Prostate gland (tissue), 2 donors: ENCODE data around the gene WRNIP1. TPM values are rescaled to one million over a fixed set of nuclear protein-coding genes. Genes with fewer than 3 reads are reported as not detected.

Experiments used
- DNase-seq: peaks from one replicate; pipeline ENCODE4 v3.0.0-alpha.2; 2019; ENCODE audit warnings: low spot score
- H3K27ac ChIP-seq, 2 donors: fragments of 200-600 bp; sonication (generic); 2 replicates each; pipeline ENCODE4 v1.5.1; 2017 to 2019
- H3K27me3 ChIP-seq: fragments of 200-600 bp; sonication (generic); replicated peaks from 2 replicates; pipeline ENCODE4 v1.5.1; 2019; ENCODE audit not compliant: insufficient read depth
- H3K36me3 ChIP-seq, 2 donors: fragments of 200-600 bp; sonication (generic); 1 replicate in 1 of 2; 2 replicates in 1 of 2; pipeline versions ENCODE4 v1.5.1 to v1.8.1; 2017 to 2019
- H3K4me1 ChIP-seq: fragments of 200-600 bp; sonication (generic); replicated peaks from 2 replicates; pipeline ENCODE4 v1.5.1; 2019
- H3K4me3 ChIP-seq, 2 donors: fragments of 200-600 bp; sonication (generic); 2 replicates each; pipeline ENCODE4 v1.5.1; 2017 to 2019
- H3K9me3 ChIP-seq: fragments of 200-600 bp; sonication (generic); 2 replicates; pipeline ENCODE4 v1.5.1; 2017
- CTCF ChIP-seq, 4 experiments: fragments of 200-600 bp in 2 of 4; fragments of 450-650 bp in 2 of 4; sonication (generic) in 2 of 4; IDR thresholded peaks; 1 replicate in 3 of 4; 2 replicates in 1 of 4; pipeline ENCODE4 v1.5.1; 2016 to 2019; ENCODE audit warnings: antibody characterized with exemption in 4 of 4, mild to moderate bottlenecking in 2 of 4, moderate library complexity in 2 of 4
- POLR2A ChIP-seq: fragments of 450-650 bp; IDR thresholded peaks from one replicate; pipeline ENCODE4 v1.6.1; 2016; ENCODE audit warnings: antibody characterized with exemption, mild to moderate bottlenecking
- POLR2AphosphoS5 ChIP-seq: sonication (generic); formaldehyde crosslinking; IDR thresholded peaks from one replicate; pipeline ENCODE4 v1.6.1; 2017; ENCODE audit warnings: antibody characterized with exemption
- WGBS: methylation state at CpG from one replicate; pipeline ENCODE4 v1.1.5; 2018; 5-methylcytosine and 5-hydroxymethylcytosine counted together
- intact Hi-C: fragments of 100-400 bp; cut with DNase I; formaldehyde crosslinking; loops from one replicate; pipeline ENCODE4 v1.14.2; 2022
- total RNA-seq, 2 donors: library from RNA; depleted of rRNA; stranded (reverse); fragments of >200 nt; gene quantifications; one replicate each; pipeline ENCODE4 v1.1.0, GENCODE V29; 2016

The WRNIP1 gene
- total RNA-seq, 2 donors from 2014 or later: 89.6 to 90.0 TPM

- DNase-seq: no peak
- Histone ChIP-seq H3K27ac (no peak overlapping the region), H3K27me3 (no peaks in the 10 kb centered on the region), H3K4me1 (no peaks in the 10 kb centered on the region), H3K9me3 (no peaks in the 10 kb centered on the region), H3K36me3 (no peaks in the 10 kb centered on the region), H3K4me3 (no peak overlapping the region)
- WGBS: 96% methylated on average over 2 of the region's 2 CpGs
- no peak for TF ChIP-seq POLR2A
- TF ChIP-seq CTCF (IDR thresholded peaks at IDR 0.05): no peak
- TF ChIP-seq POLR2AphosphoS5: no peak
- intact Hi-C loops: no loop called here
Measured at GRCh38 chr6:2829253-2829652, 64.1 kb downstream of the WRNIP1 start.

- Histone ChIP-seq H3K4me1 (no peaks in the 10 kb centered on the region), H3K9me3 (no peaks in the 10 kb centered on the region), H3K27me3 (no peaks in the 10 kb centered on the region), H3K4me3 (no peak overlapping the region), H3K36me3 (no peaks in the 10 kb centered on the region), H3K27ac (no peak overlapping the region)
- no peak for DNase-seq
- TF ChIP-seq POLR2A: no peak
- intact Hi-C loops: no loop called here
- WGBS: 81% methylated on average over 3 of the region's 3 CpGs
Measured at GRCh38 chr6:2830183-2830582, 65.0 kb downstream of the WRNIP1 start.

- no peaks in the 10 kb centered on the region for H3K36me3 ChIP-seq
- no peak for TF ChIP-seq CTCF (IDR thresholded peaks at IDR 0.05)
- no peak for TF ChIP-seq POLR2AphosphoS5
- no peak for TF ChIP-seq POLR2A
- no peaks in the 10 kb centered on the region for H3K4me1 ChIP-seq
- WGBS: 89% methylated on average over 2 of the region's 2 CpGs
- no peak overlapping the region for H3K27ac ChIP-seq
- no peaks in the 10 kb centered on the region for H3K27me3 ChIP-seq
- intact Hi-C loops: no loop called here
- no peak for DNase-seq
- no peak overlapping the region for H3K4me3 ChIP-seq
- no peaks in the 10 kb centered on the region for H3K9me3 ChIP-seq
Measured at GRCh38 chr6:2831392-2831791, 66.2 kb downstream of the WRNIP1 start.

- H3K27ac ChIP-seq: no peak overlapping the region
- no peaks in the 10 kb centered on the region for H3K9me3 ChIP-seq
- H3K27me3 ChIP-seq: no peaks in the 10 kb centered on the region
- DNase-seq: no peak
- intact Hi-C loops: no loop called here
- no peak overlapping the region for H3K4me3 ChIP-seq
- no peak for TF ChIP-seq CTCF (IDR thresholded peaks at IDR 0.05)
- TF ChIP-seq POLR2A: no peak
- no peak for TF ChIP-seq POLR2AphosphoS5
- H3K36me3 ChIP-seq: no peaks in the 10 kb centered on the region
- peaks cover 7% of the 10 kb centered on the region for H3K4me1 ChIP-seq
Measured at GRCh38 chr6:2834262-2834661, 69.1 kb downstream of the WRNIP1 start.

Other genes starting within 250 kb of the WRNIP1 start
- under 1 TPM; 0.46 to 0.97 TPM for gene MYLK4, start 14.5 kb upstream of the WRNIP1 start, total RNA-seq
- 10 to 100 TPM; 27.5 to 31.1 TPM for gene SERPINB1, start 76.5 kb downstream of the WRNIP1 start, total RNA-seq
- 10 to 100 TPM in 1 of 2 donors, 1 to 10 TPM in 1; 3.3 to 50.3 TPM for gene SERPINB9, start 137.9 kb downstream of the WRNIP1 start, total RNA-seq
- 100 to 1,000 TPM; 155 to 202 TPM for gene SERPINB6, start 206.2 kb downstream of the WRNIP1 start, total RNA-seq
- gene NQO2, start 234.5 kb downstream of the WRNIP1 start, total RNA-seq: 10 to 100 TPM; 27.9 to 34.3 TPM